Ascending aorta (tissue), 2 donors: Measurements from ENCODE around the gene SERPINA6. TPM values are rescaled to one million over a fixed set of nuclear protein-coding genes. Genes with fewer than 3 reads are reported as not detected.

Source experiments
- DNase-seq, 2 donors: peaks; one replicate each; pipeline ENCODE4 v3.0.0-alpha.2; 2019; ENCODE audit warnings: low spot score in 2 of 2
- H3K27ac ChIP-seq, 2 donors: fragments of 200-600 bp; sonication (generic); one replicate each; pipeline ENCODE4 v1.5.1; 2016 to 2017; ENCODE audit warnings: mild to moderate bottlenecking in 1 of 2
- H3K27me3 ChIP-seq: fragments of 200-600 bp; sonication (generic); one replicate; pipeline ENCODE4 v1.5.1; 2017
- H3K36me3 ChIP-seq, 2 donors: fragments of 200-600 bp; sonication (generic); one replicate each; pipeline ENCODE4 v1.5.1; 2016
- H3K4me1 ChIP-seq, 2 donors: fragments of 200-600 bp; sonication (generic); one replicate each; pipeline ENCODE4 v1.5.1; 2016 to 2017; ENCODE audit warnings: mild to moderate bottlenecking in 1 of 2
- H3K4me3 ChIP-seq, 2 donors: fragments of 200-600 bp; sonication (generic); one replicate each; pipeline ENCODE4 v1.5.1; 2016 to 2017; ENCODE audit warnings: mild to moderate bottlenecking in 1 of 2
- H3K9me3 ChIP-seq, 2 donors: fragments of 200-600 bp; sonication (generic); one replicate each; pipeline ENCODE4 v1.5.1; 2016
- intact Hi-C: fragments of 100-400 bp; cut with DNase I; formaldehyde crosslinking; loops from one replicate; pipeline ENCODE4 v1.15.1; 2023
- total RNA-seq: library from RNA; depleted of rRNA; stranded (reverse); fragments of >200 nt; gene quantifications from one replicate; pipeline ENCODE4 v1.1.0, GENCODE V29; 2016
- TF ChIP-seq, protein P1 (sequence below), 3 experiments: fragments of 200-600 bp in 2 of 3; fragments of 450-650 bp in 1 of 3; sonication (generic) in 2 of 3; IDR thresholded peaks; one replicate each; pipeline ENCODE4 v1.5.1; 2016 to 2019; ENCODE audit warnings: antibody characterized with exemption in 3 of 3, mild to moderate bottlenecking in 1 of 3, moderate library complexity in 1 of 3

The SERPINA6 gene
- total RNA-seq, 1 donor from 2014 or later, result not detected

DNA sequence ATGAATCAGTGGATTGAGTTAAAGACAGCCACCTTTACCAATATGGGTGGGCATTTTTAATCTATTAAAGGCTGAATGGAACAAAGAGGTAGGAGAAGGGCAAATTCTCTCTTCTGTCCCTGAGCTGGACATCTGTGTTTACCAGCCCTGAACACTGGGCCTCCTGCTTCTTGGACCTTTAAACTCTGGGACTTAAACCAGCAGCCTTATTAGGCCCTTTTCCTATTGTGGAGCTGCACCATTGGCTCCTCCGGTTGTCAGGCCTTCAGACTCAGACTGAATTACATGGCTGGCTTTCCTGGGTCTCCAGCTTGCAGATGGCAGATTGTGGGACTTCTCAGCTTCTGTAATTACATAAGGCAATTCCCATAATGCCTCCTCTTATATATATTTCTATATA, 6.4 kb downstream of the SERPINA6 start:
- no peaks in the 10 kb centered on the region for H3K9me3 ChIP-seq
- H3K36me3 ChIP-seq, result no peaks in the 10 kb centered on the region
- no peaks in the 10 kb centered on the region for H3K27me3 ChIP-seq
- DNase-seq, result no peak
- intact Hi-C loops, result no loop called here
- TF ChIP-seq, protein P1, sequence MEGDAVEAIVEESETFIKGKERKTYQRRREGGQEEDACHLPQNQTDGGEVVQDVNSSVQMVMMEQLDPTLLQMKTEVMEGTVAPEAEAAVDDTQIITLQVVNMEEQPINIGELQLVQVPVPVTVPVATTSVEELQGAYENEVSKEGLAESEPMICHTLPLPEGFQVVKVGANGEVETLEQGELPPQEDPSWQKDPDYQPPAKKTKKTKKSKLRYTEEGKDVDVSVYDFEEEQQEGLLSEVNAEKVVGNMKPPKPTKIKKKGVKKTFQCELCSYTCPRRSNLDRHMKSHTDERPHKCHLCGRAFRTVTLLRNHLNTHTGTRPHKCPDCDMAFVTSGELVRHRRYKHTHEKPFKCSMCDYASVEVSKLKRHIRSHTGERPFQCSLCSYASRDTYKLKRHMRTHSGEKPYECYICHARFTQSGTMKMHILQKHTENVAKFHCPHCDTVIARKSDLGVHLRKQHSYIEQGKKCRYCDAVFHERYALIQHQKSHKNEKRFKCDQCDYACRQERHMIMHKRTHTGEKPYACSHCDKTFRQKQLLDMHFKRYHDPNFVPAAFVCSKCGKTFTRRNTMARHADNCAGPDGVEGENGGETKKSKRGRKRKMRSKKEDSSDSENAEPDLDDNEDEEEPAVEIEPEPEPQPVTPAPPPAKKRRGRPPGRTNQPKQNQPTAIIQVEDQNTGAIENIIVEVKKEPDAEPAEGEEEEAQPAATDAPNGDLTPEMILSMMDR (IDR thresholded peaks at IDR 0.05), result no peak
- no peak overlapping the region for H3K4me3 ChIP-seq
- H3K27ac ChIP-seq, result no peak overlapping the region
- H3K4me1 ChIP-seq, result no peaks in the 10 kb centered on the region

DNA sequence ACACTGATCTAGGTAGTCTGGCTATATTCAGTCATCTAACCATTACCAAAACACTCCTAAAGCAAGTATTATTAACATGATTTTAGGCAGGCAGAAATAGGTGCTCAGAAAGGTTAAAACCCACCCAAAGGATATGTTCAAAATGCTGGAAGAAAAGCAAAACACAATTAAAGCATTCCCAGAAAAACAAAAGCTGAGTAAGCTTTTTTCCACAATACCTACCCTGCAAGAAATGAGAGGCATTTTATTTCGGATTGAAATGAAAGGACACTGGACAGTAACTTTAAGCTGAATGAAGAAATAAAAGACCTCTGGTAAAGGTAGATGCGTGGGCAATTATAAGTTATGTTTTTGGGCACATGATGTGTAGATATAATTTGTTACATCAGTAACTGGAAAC, 8.2 kb downstream of the SERPINA6 start:
- intact Hi-C loops, result no loop called here
- Histone ChIP-seq H3K27ac (no peak overlapping the region), H3K9me3 (no peaks in the 10 kb centered on the region), H3K4me1 (no peaks in the 10 kb centered on the region), H3K27me3 (no peaks in the 10 kb centered on the region), H3K4me3 (no peak overlapping the region), H3K36me3 (no peaks in the 10 kb centered on the region)
- TF ChIP-seq, protein P1 (IDR thresholded peaks at IDR 0.05), result no peak
- no peak for DNase-seq

DNA sequence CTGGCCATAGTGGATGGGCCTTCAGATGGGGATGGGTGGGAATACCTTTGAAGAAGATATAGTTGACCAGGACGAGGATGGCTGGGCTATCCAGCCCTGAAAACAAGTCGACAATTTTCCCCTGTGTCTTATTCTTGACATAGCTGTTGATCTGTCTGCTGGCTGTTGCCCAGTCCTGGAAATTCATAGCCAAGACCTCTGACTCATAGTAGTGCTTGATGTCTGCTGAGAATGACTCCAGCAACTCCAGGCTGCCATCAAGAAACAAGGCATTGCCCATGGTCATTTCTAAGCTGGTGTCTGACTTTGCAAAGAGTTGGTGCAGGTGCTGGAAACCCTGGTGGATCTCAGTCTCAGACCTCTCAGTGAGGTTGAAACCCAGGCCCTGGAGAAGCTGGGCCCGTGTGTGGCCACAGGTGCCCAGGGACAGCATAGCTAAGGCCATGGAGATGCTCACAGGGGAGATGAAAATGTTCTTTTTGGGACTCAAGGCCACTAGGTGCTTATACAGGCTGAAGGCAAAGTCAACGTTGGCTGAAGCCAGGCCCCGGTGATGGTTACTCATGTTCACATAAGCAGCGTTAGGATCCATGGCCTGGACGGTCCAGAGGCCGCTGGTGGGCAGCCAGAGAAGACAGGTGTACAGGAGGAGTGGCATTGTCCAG, 9.0 kb downstream of the SERPINA6 start:
- no peaks in the 10 kb centered on the region for H3K4me1 ChIP-seq
- TF ChIP-seq, protein P1 (IDR thresholded peaks at IDR 0.05), result no peak
- H3K4me3 ChIP-seq, result no peak overlapping the region
- H3K9me3 ChIP-seq, result no peaks in the 10 kb centered on the region
- H3K36me3 ChIP-seq, result no peaks in the 10 kb centered on the region
- no peak for DNase-seq
- intact Hi-C loops, result no loop called here
- no peak overlapping the region for H3K27ac ChIP-seq
- no peaks in the 10 kb centered on the region for H3K27me3 ChIP-seq

DNA sequence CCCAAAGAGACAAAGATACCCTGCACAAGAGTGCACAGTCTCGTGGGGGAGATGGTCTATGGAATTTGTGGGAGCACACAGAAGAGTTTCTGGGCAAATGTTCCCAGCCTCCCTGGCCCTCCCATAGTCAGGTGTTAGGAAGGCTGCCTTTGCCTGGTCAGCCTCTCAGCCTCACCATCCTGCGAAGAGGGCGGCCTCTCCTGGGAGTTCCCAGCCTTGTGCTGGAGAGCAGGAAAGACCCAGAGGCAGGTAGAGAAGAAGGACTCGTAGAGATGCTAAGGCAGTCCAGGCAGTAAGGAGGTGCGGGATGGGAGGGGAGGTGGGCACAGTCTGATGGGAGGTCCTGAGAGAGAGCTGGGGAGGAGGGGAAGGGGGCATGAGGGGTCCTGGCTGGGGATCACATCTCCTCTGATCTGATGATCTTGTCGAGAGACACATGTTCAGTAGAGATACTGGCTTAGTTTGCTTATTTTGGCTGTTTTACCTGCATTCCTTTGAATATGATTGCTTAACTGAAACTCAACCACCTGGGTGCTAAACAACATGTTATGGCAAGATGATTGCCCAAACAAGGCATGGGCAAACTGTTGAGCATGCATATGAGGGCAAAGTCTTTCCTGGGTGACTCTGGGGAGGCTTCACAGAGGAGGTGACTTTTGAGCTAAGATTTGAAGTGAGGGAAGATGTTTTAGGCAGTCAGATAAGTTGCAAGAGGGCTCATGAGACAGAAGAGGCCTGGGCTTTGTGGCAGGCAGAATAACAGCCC, 10.5 kb downstream of the SERPINA6 start:
- H3K9me3 ChIP-seq, result no peaks in the 10 kb centered on the region
- H3K4me3 ChIP-seq, result no peak overlapping the region
- H3K27ac ChIP-seq, result no peak overlapping the region
- intact Hi-C loops, result no loop called here
- H3K36me3 ChIP-seq, result no peaks in the 10 kb centered on the region
- TF ChIP-seq, protein P1 (IDR thresholded peaks at IDR 0.05), result no peak
- H3K4me1 ChIP-seq, result no peaks in the 10 kb centered on the region
- DNase-seq, result no peak
- H3K27me3 ChIP-seq, result no peaks in the 10 kb centered on the region

DNA sequence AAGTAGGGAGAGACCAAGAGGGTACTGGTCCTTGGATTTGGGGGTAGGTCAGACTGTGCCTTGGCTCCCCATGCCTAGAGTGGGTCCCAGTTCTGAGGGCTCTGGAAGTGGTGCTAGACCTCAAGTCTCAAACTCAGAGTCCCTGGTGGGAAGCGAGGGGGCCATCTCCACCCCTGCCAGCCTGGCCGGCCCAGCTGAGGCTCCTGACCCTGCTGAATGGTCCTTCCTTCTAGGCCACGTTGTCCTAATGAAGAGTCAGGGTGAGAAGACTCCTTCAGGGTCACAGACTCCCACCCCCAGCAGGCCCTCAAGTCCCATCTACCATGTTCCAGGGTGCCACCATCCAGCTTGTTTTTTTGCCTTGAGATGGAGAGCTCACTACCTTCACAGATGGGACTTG, 12.9 kb downstream of the SERPINA6 start:
- TF ChIP-seq, protein P1 (IDR thresholded peaks at IDR 0.05), result no peak
- no peaks in the 10 kb centered on the region for H3K27me3 ChIP-seq
- intact Hi-C loops, result no loop called here
- H3K4me1 ChIP-seq, result no peaks in the 10 kb centered on the region
- no peak overlapping the region for H3K4me3 ChIP-seq
- no peaks in the 10 kb centered on the region for H3K9me3 ChIP-seq
- no peaks in the 10 kb centered on the region for H3K36me3 ChIP-seq
- no peak overlapping the region for H3K27ac ChIP-seq
- no peak for DNase-seq
